ENCODE results near the gene NR4A3. TPM values are rescaled to one million over a fixed set of nuclear protein-coding genes. Genes with fewer than 3 reads are reported as not detected.

NR4A3 gene
- total and polyA plus RNA-seq, 2 of the 13 experiments (the other 11 are each of a cell fraction or from before 2014, with no cell fraction given) = 0.02 to 0.09 TPM

DNA sequence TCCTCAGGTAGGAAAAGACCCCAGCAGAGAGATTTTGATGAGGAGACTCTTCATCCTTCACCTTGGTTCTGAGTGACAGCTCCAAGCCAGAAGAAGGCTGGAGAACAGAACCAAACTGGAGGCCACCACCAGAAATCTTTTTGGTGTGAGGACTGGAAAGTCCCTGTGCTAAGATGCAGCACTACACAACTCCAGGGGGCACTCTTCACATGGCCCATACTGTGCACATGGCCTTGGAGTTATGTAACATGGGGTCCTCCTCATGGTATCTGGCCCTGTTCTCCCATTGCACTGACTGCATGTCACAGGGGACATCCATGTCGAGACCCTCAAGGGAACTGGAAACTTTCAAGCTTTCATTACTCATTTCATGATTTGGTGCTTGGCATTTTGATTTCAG, 67.4 kb downstream of the NR4A3 start:
- no peak overlapping the region for H3K9ac ChIP-seq (ENCODE audit: insufficient read depth, low read depth, low read length)
- no peaks in the 10 kb centered on the region for H3K4me1 ChIP-seq (ENCODE audit: insufficient read depth, low read length)
- H3K36me3 ChIP-seq (replicated peaks in 1 of 2; ENCODE audit: control insufficient read depth in 1 of 2, insufficient read depth in 2 of 2, low read length in 2 of 2) = no peaks in the 10 kb centered on the region
- H3K27ac ChIP-seq (ENCODE audit: extremely low read length, insufficient read depth, low read length) = no peak overlapping the region
- CTCF ChIA-PET (ENCODE audit: low intra/inter-chr PET ratio, low total read pairs) = no interaction called here
- no peak overlapping the region for H2AFZ ChIP-seq (ENCODE audit: low read length)
- H3K4me3 ChIP-seq (replicated peaks in 1 of 3; ENCODE audit: insufficient read depth in 1 of 3, low read depth in 2 of 3, low read length in 3 of 3) = no peak overlapping the region
- H3K79me2 ChIP-seq (ENCODE audit: insufficient read depth, low read length) = no peaks in the 10 kb centered on the region
- H3K4me2 ChIP-seq (ENCODE audit: low read depth, low read length) = no peak overlapping the region
- intact Hi-C loops (cut with micrococcal nuclease; ENCODE audit: unreplicated experiment) (no loop called here), in situ Hi-C loops (cut with HindIII; ENCODE audit: extremely low pct_ligation_motif_present, low pct_unique_long_range_greater_than_20kb) (no loop called here)
- no TSS peak for BruUV-seq (replicated peaks)
- H3K9me3 ChIP-seq (ENCODE audit: low read length) = no peaks in the 10 kb centered on the region
- no peaks in the 10 kb centered on the region for H4K20me1 ChIP-seq (ENCODE audit: insufficient read depth, low read length)
- WGBS (ENCODE audit: low lambda C conversion rate) = 100% methylated on average over 1 of the region's 1 CpG
- ATAC-seq (no peak), DNase-seq (ENCODE audit: low spot score) (no peak), FAIRE-seq (no peak)
- POLR2A ChIA-PET = no interaction called here
- no peaks in the 10 kb centered on the region for H3K27me3 ChIP-seq (ENCODE audit: control insufficient read depth in 1 of 2, insufficient read depth in 2 of 2, low read length in 2 of 2)
- no peak for TF ChIP-seq ZNF567 (CRISPR knock-in tag; IDR thresholded peaks at IDR 0.05; ENCODE audit: borderline replicate concordance)
- TF ChIP-seq KLF6 (CRISPR knock-in tag; IDR thresholded peaks at IDR 0.05) = no peak
- no peak for TF ChIP-seq ZNF792 (CRISPR knock-in tag; IDR thresholded peaks at IDR 0.05)
- no peak for TF ChIP-seq EHMT2 (IDR thresholded peaks at IDR 0.05; ENCODE audit: borderline replicate concordance, low read depth, low read length)
- no peak for TF ChIP-seq SUZ12 (IDR thresholded peaks at IDR 0.05; ENCODE audit: low read depth, low read length)
- no peak for TF ChIP-seq PCBP1 (IDR thresholded peaks at IDR 0.05; ENCODE audit: borderline replicate concordance, low read depth, low read length)
- no peak for TF ChIP-seq ZNF580 (CRISPR knock-in tag; IDR thresholded peaks at IDR 0.05; ENCODE audit: borderline replicate concordance, low read depth)
- no peak for TF ChIP-seq IRF9 (CRISPR knock-in tag; IDR thresholded peaks at IDR 0.05; ENCODE audit: borderline replicate concordance)
- TF ChIP-seq ATF1 (CRISPR knock-in tag; IDR thresholded peaks at IDR 0.05) = no peak
- TF ChIP-seq ZNF225 (CRISPR knock-in tag; IDR thresholded peaks at IDR 0.05) = no peak

Measured in HepG2 (cell line).